ENCODE results near the gene HERC4. TPM values are rescaled to one million over a fixed set of nuclear protein-coding genes. Genes with fewer than 3 reads are reported as not detected.

HERC4 gene
- total RNA-seq, 1 experiment from 2014 or later = 36.5 TPM

DNA sequence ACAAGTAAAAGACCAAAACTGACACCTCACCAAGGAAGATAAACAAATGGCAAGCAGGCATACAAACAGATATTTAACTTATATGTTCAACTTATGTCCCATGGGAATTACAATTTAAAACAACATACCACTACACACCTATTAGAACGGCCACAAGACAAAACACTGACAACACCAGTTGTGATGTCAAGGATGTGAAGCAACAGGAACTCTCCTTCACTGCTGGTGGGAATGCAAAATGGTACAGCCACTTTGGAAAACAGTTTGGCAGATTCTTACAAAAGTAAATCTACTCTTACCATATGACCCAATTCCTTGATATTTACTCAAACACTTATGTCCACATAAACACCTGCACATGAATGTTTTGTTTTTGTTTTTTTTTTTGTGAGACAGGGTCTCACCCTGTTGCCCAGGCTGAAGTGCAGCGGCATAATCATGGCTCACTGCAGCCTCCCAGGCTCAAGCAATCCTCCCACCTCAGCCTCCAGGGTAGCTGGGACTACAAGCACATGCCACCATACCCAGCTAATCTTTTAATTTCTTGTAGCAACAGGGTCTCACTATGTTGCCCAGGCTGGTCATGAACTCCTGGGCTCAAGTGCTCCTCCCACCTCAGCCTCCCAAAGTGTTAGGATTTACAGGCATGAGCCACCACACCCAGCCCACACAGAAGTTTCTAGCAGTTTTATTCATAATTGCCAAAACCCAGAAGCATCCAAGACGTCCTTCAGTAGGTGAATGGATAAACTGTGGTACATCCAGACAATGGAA lies 27.3 kb downstream of the HERC4 start:
- Histone ChIP-seq H3K36me3 (ENCODE audit: control insufficient read depth in 1 of 2, insufficient read depth in 2 of 2, low read length in 2 of 2) (no peaks in the 10 kb centered on the region; a peak in 1 of 4 replicates), H3K27me3 (ENCODE audit: insufficient read depth, low read length) (no peaks in the 10 kb centered on the region), H3K4me1 (ENCODE audit: control insufficient read depth in 1 of 2, insufficient read depth in 2 of 2, low read length in 2 of 2) (no peaks in the 10 kb centered on the region), H3K4me2 (ENCODE audit: low read length) (no peak overlapping the region), H3K9ac (ENCODE audit: low read length) (no peak overlapping the region), H2AFZ (ENCODE audit: low read depth, low read length, poor library complexity, severe bottlenecking) (no peak overlapping the region), H4K20me1 (ENCODE audit: insufficient read depth) (no peaks in the 10 kb centered on the region), H3K27ac (ENCODE audit: low read depth, low read length) (no peak overlapping the region), H3K79me2 (ENCODE audit: insufficient read depth, low read length) (peaks cover 11% of the 10 kb centered on the region), H3K4me3 (replicated peaks in 1 of 2; ENCODE audit: low read depth in 1 of 2, low read length in 2 of 2) (no peak overlapping the region), H3K9me3 (ENCODE audit: control insufficient read depth in 1 of 2, insufficient read depth in 1 of 2, low read depth in 1 of 2, low read length in 2 of 2) (no peaks in the 10 kb centered on the region), H3K9me2 (ENCODE audit: insufficient read depth) (no peaks in the 10 kb centered on the region)
- no peak for ATAC-seq
- CTCF ChIA-PET = no interaction called here
- RAD21 ChIA-PET (ENCODE audit: low non-redundant PET in 1 of 2, low total read pairs in 2 of 2, uncharacterized antibody in 2 of 2, unreplicated experiment in 2 of 2) = no interaction called here
- no TSS peak for BruUV-seq (replicated peaks)
- no peak for DNase-seq (ENCODE audit: low read depth, low spot score)
- intact Hi-C loops (cut with micrococcal nuclease) = no loop called here
- TF ChIP-seq YY1 (IDR thresholded peaks at IDR 0.05; ENCODE audit: extremely low read depth, insufficient replicate concordance, low read depth, low read length) (no peak), TCF7L2 (IDR thresholded peaks at IDR 0.05; ENCODE audit: borderline replicate concordance, extremely low read depth, insufficient read depth, insufficient read length) (no peak), EZH2 (IDR thresholded peaks at IDR 0.05) (no peak), CBX3 (IDR thresholded peaks at IDR 0.05; ENCODE audit: low read depth) (no peak), RAD21 (IDR thresholded peaks at IDR 0.05; ENCODE audit: low read depth) (no peak), FOSL1 (IDR thresholded peaks at IDR 0.05; ENCODE audit: low read depth) (no peak)
- TF ChIP-seq, protein P1, sequence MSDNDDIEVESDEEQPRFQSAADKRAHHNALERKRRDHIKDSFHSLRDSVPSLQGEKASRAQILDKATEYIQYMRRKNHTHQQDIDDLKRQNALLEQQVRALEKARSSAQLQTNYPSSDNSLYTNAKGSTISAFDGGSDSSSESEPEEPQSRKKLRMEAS (IDR thresholded peaks at IDR 0.05) = no peak
- POLR2A ChIA-PET = no interaction called here

DNA sequence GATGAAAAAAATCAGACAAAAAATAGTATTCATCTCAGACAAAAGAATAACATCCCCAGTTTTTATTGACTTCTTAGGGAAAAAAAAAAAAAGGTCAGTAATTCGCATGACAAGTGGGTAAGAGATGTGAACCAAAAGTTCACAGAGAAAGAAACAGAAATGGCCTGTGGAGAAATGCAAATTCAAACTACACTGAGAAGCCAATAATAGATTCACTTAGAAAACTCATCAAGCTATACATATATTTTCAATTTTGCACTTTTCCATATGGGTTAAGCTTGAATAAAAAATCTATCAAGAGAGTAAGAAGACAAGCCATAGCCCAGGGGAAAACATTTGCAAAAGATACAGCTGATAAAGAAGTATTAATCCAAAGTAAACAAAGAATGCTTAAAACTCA lies 28.0 kb downstream of the HERC4 start:
- H3K79me2 ChIP-seq (ENCODE audit: insufficient read depth, low read length) = peaks cover 11% of the 10 kb centered on the region
- RAD21 ChIA-PET (ENCODE audit: low non-redundant PET in 1 of 2, low total read pairs in 2 of 2, uncharacterized antibody in 2 of 2, unreplicated experiment in 2 of 2) = no interaction called here
- H3K4me3 ChIP-seq (replicated peaks in 1 of 2; ENCODE audit: low read depth in 1 of 2, low read length in 2 of 2) = no peak overlapping the region
- H3K4me1 ChIP-seq (ENCODE audit: control insufficient read depth in 1 of 2, insufficient read depth in 2 of 2, low read length in 2 of 2) = no peaks in the 10 kb centered on the region
- intact Hi-C loops (cut with micrococcal nuclease) = no loop called here
- CTCF ChIA-PET = no interaction called here
- no TSS peak for BruUV-seq (replicated peaks)
- H4K20me1 ChIP-seq (ENCODE audit: insufficient read depth) = no peaks in the 10 kb centered on the region
- no peak overlapping the region for H3K4me2 ChIP-seq (ENCODE audit: low read length)
- no peak overlapping the region for H3K27ac ChIP-seq (ENCODE audit: low read depth, low read length)
- no peaks in the 10 kb centered on the region for H3K27me3 ChIP-seq (ENCODE audit: insufficient read depth, low read length)
- no peaks in the 10 kb centered on the region for H3K9me2 ChIP-seq (ENCODE audit: insufficient read depth)
- no peaks in the 10 kb centered on the region; a peak in 1 of 4 replicates for H3K36me3 ChIP-seq (ENCODE audit: control insufficient read depth in 1 of 2, insufficient read depth in 2 of 2, low read length in 2 of 2)
- POLR2A ChIA-PET = no interaction called here
- TF ChIP-seq ELF1 (IDR thresholded peaks at IDR 0.05; ENCODE audit: borderline replicate concordance, low read depth) (no peak), JUND (IDR thresholded peaks at IDR 0.05) (no peak), EZH2phosphoT487 (IDR thresholded peaks at IDR 0.05; ENCODE audit: borderline replicate concordance) (no peak), ZNF274 (IDR thresholded peaks at IDR 0.05; ENCODE audit: low read depth, low read length) (no peak), EGR1 (IDR thresholded peaks at IDR 0.05; ENCODE audit: low read depth) (no peak), FOSL1 (IDR thresholded peaks at IDR 0.05; ENCODE audit: low read depth) (no peak), EZH2 (IDR thresholded peaks at IDR 0.05) (no peak), ZFX (IDR thresholded peaks at IDR 0.05) (no peak)
- TF ChIP-seq, protein P2, sequence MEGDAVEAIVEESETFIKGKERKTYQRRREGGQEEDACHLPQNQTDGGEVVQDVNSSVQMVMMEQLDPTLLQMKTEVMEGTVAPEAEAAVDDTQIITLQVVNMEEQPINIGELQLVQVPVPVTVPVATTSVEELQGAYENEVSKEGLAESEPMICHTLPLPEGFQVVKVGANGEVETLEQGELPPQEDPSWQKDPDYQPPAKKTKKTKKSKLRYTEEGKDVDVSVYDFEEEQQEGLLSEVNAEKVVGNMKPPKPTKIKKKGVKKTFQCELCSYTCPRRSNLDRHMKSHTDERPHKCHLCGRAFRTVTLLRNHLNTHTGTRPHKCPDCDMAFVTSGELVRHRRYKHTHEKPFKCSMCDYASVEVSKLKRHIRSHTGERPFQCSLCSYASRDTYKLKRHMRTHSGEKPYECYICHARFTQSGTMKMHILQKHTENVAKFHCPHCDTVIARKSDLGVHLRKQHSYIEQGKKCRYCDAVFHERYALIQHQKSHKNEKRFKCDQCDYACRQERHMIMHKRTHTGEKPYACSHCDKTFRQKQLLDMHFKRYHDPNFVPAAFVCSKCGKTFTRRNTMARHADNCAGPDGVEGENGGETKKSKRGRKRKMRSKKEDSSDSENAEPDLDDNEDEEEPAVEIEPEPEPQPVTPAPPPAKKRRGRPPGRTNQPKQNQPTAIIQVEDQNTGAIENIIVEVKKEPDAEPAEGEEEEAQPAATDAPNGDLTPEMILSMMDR (IDR thresholded peaks at IDR 0.05 in 2 of 3, conservative IDR thresholded peaks at IDR 0.05 in 1 of 3; ENCODE audit: borderline replicate concordance in 1 of 3, insufficient read depth in 1 of 3, low read depth in 2 of 3, low read length in 2 of 3) = no peak
- TF ChIP-seq, protein P3, sequence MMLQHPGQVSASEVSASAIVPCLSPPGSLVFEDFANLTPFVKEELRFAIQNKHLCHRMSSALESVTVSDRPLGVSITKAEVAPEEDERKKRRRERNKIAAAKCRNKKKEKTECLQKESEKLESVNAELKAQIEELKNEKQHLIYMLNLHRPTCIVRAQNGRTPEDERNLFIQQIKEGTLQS (IDR thresholded peaks at IDR 0.05) = no peak
- H3K9ac ChIP-seq (ENCODE audit: low read length) = no peak overlapping the region
- ATAC-seq (no peak), DNase-seq (ENCODE audit: low read depth, low spot score) (no peak)
- H3K9me3 ChIP-seq (ENCODE audit: control insufficient read depth in 1 of 2, insufficient read depth in 1 of 2, low read depth in 1 of 2, low read length in 2 of 2) = no peaks in the 10 kb centered on the region
- H2AFZ ChIP-seq (ENCODE audit: low read depth, low read length, poor library complexity, severe bottlenecking) = no peak overlapping the region
